Retinal pigment epithelial cell (primary cell): Measurements from ENCODE around the gene CCDC61.

Source experiments
- DNase-seq: peaks from one replicate; pipeline ENCODE4 v3.0.0-alpha.2; 2010; ENCODE audit warnings: low read depth
- H3K4me3 ChIP-seq: 2 replicates; pipeline ENCODE4 v1.5.1; 2011; ENCODE audit warnings: mild to moderate bottlenecking, low read length, control low read depth, moderate library complexity
- CTCF ChIP-seq: conservative IDR thresholded peaks from 2 replicates; pipeline ENCODE4 v1.5.1; 2011; ENCODE audit warnings: low read depth, low read length, control low read depth, inconsistent platforms

CCDC61 gene

GRCh38 chr19:46015687-46016425 is 20.6 kb downstream of the CCDC61 start:
- no peak for TF ChIP-seq CTCF

GRCh38 chr19:46016426-46017094 is 21.3 kb downstream of the CCDC61 start:
- no peak for DNase-seq
- peak overlapping the region; percentile 55 for H3K4me3 ChIP-seq
- peak; percentile 78 for TF ChIP-seq CTCF

More at GRCh38 chr19:46015687-46016425, 20.6 kb downstream of the CCDC61 start:
- peak overlapping the region; percentile 55 for H3K4me3 ChIP-seq
- no peak for DNase-seq

- no peak overlapping the region for H3K4me3 ChIP-seq
- DNase-seq: no peak
- no peak for TF ChIP-seq CTCF
Measured at GRCh38 chr19:46017095-46017429, 21.8 kb downstream of the CCDC61 start.

- TF ChIP-seq CTCF: no peak
- no peak for DNase-seq
- H3K4me3 ChIP-seq: no peak overlapping the region
Measured at GRCh38 chr19:46017874-46018675, 22.8 kb downstream of the CCDC61 start.

- H3K4me3 ChIP-seq: no peak overlapping the region
- no peak for TF ChIP-seq CTCF
- no peak for DNase-seq
Measured at GRCh38 chr19:46018729-46019251, 23.5 kb downstream of the CCDC61 start.

GRCh38 chr19:46019270-46019669 is 24.0 kb downstream of the CCDC61 start:
- TF ChIP-seq CTCF: no peak
- no peak overlapping the region for H3K4me3 ChIP-seq
- no peak for DNase-seq
